Upper lobe of left lung (tissue), 6 donors: ENCODE results near the gene PKD2L1. TPM values are rescaled to one million over a fixed set of nuclear protein-coding genes. Genes with fewer than 3 reads are reported as not detected.

Source experiments
- ATAC-seq, 2 donors: fragments of 200-7000 bp; cut with Tn5 transposase; one replicate each; pipeline ENCODE4 v1.9.1; 2022; ENCODE audit warnings: mild to moderate bottlenecking in 2 of 2, moderate library complexity in 2 of 2; ENCODE audit not compliant: low FRiP score in 2 of 2
- DNase-seq, 2 donors: peaks; one replicate each; pipeline ENCODE4 v3.0.0-alpha.2; 2019 to 2020
- H3K27ac ChIP-seq, 4 donors: fragments of 200-600 bp; sonication (generic); one replicate each; pipeline ENCODE4 v1.5.1; 2016 to 2019
- H3K27me3 ChIP-seq, 4 donors: fragments of 200-600 bp; sonication (generic); one replicate each; pipeline ENCODE4 v1.5.1; 2017 to 2019
- H3K36me3 ChIP-seq, 4 donors: fragments of 200-600 bp; sonication (generic); one replicate each; pipeline ENCODE4 v1.5.1; 2016 to 2019
- H3K4me1 ChIP-seq, 4 donors: fragments of 200-600 bp; sonication (generic); one replicate each; pipeline ENCODE4 v1.5.1; 2018 to 2019
- H3K4me3 ChIP-seq, 4 donors: fragments of 200-600 bp; sonication (generic); one replicate each; pipeline ENCODE4 v1.5.1; 2017 to 2019; ENCODE audit warnings: mild to moderate bottlenecking in 2 of 4, moderate library complexity in 1 of 4
- H3K9me3 ChIP-seq, 4 donors: fragments of 200-600 bp; sonication (generic); one replicate each; pipeline ENCODE4 v1.5.1; 2018 to 2019
- EP300 ChIP-seq, 4 donors: sonication (generic); formaldehyde crosslinking; IDR thresholded peaks; one replicate each; pipeline ENCODE4 v1.5.1; 2017; ENCODE audit warnings: antibody characterized with exemption in 4 of 4, control low read depth in 2 of 4
- POLR2A ChIP-seq, 4 donors: fragments of 450-650 bp; IDR thresholded peaks; one replicate each; pipeline ENCODE4 v1.5.1; 2016 to 2017; ENCODE audit warnings: antibody characterized with exemption in 4 of 4, mild to moderate bottlenecking in 2 of 4
- POLR2AphosphoS5 ChIP-seq, 2 donors: sonication (generic); formaldehyde crosslinking; IDR thresholded peaks; one replicate each; pipeline ENCODE4 v1.5.1; 2017; ENCODE audit warnings: antibody characterized with exemption in 2 of 2
- WGBS, 2 donors: methylation state at CpG; one replicate each; pipeline ENCODE4 v1.1.5; 2017 to 2018; 5-methylcytosine and 5-hydroxymethylcytosine counted together
- total RNA-seq, 6 donors: library from RNA; depleted of rRNA in 4 of 6; stranded (reverse); fragments of >200 nt in 4 of 6; gene quantifications; one replicate each; pipeline versions ENCODE4 v1.1.0 to v1.2.1, GENCODE V29; 2016 to 2021
- TF ChIP-seq, protein P1 (sequence below), 6 experiments: fragments of 450-650 bp in 4 of 6; fragments of 200-600 bp in 2 of 6; sonication (generic) in 2 of 6; IDR thresholded peaks; one replicate each; pipeline ENCODE4 v1.5.1; 2016 to 2019; ENCODE audit warnings: antibody characterized with exemption in 6 of 6
- donor health status: DM: no; HTN: no; CAD: no; lungs with moderate emphysema.
- donor health status: DM: no; HTN: yes; CAD: no; lungs with severe emphysema.

The PKD2L1 gene
- total RNA-seq, 6 donors from 2014 or later = 0.61 to 8.4 (median 2.0) TPM

DNA sequence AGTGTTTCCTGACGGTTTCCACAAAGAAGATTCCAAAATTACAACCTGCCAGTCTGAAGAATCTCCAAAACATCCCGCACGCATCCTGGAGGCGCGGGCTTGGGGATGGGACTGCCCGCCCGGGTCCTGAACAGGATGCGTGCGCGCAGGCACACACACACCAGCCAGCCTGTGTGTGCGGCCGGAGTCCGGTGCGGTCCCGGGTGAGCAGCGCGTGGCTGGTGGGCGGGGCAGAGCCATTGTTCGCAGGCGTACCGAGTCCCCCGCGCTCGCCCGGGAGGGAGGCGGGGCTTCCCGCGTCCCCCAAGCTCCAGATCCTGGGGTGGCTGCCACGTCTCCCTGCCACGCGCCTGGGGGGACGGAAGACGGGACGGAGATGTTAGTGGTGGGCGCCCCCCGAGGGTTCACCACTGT lies 16.3 kb upstream of the PKD2L1 start:
- H3K9me3 ChIP-seq = no peaks in the 10 kb centered on the region
- 0% methylated on average over 1 to 14 of the region's 36 CpGs for WGBS, 2 donors
- H3K27me3 ChIP-seq = no peaks in the 10 kb centered on the region
- H3K27ac ChIP-seq = peak overlapping the region; percentile 23 to 93 (median 60)
- H3K4me3 ChIP-seq = peak overlapping the region; percentile 53 to 75 (median 74)
- ATAC-seq (peak; percentile 74 to 81), DNase-seq (peak; percentile 76 to 93)
- TF ChIP-seq EP300 (IDR thresholded peaks at IDR 0.05) (no peak), POLR2AphosphoS5 (IDR thresholded peaks at IDR 0.05) (peak in 1 of 2 donors; percentile 10)
- H3K36me3 ChIP-seq = peaks cover 0 to 8% (median 0%) of the 10 kb centered on the region in 4 donors
- peaks cover 14 to 46% (median 18%) of the 10 kb centered on the region in 4 donors for H3K4me1 ChIP-seq

DNA sequence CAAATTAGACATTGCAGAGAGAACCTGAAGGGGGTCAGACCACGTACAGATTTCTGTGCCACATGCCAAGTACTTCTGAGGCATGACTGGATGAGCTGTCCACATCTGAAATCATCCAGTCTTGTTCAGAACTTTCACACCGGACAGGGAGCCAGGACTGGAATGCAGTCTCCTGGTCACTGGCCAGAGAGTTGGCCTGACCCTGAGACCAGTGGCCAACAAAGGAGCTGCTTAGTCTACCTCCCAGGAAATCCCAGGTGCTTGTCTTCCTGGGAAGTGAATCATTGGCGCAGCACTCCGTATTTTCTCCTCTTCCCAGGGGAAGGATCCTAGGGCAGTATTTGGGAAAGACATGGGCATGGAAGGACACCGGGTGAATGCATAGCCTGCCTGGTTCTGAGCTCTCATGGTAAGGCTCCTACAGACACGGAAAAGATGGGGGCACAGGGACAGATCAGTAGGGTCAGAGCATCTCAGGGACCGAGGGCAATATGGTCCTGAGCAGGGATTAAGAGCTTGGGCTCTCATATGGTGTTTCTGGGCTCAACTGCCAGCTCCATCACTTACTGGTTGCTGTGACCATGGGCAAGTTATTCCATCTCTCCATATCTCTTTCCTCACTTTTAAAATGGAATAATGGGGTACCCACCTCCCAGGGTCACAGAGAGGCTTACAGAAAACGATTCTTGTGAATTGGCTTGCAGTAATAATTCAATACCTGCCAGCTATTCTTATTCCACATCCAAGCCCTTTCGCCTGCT lies 15.7 kb upstream of the PKD2L1 start:
- 62 to 66% methylated on average over 9 of the region's 9 CpGs for WGBS, 2 donors
- peaks cover 14 to 40% (median 16%) of the 10 kb centered on the region in 4 donors for H3K4me1 ChIP-seq
- H3K27ac ChIP-seq = peak overlapping the region in 2 of 4 donors; percentile 92 to 93
- H3K9me3 ChIP-seq = no peaks in the 10 kb centered on the region
- no peak for TF ChIP-seq EP300 (IDR thresholded peaks at IDR 0.05)
- peak in 1 of 2 donors; percentile 52 for DNase-seq
- peak overlapping the region in 3 of 4 donors; percentile 73 to 75 (median 74) for H3K4me3 ChIP-seq
- no peaks in the 10 kb centered on the region for H3K27me3 ChIP-seq
- peaks cover 0 to 8% (median 0%) of the 10 kb centered on the region in 4 donors for H3K36me3 ChIP-seq
- ATAC-seq = no peak

DNA sequence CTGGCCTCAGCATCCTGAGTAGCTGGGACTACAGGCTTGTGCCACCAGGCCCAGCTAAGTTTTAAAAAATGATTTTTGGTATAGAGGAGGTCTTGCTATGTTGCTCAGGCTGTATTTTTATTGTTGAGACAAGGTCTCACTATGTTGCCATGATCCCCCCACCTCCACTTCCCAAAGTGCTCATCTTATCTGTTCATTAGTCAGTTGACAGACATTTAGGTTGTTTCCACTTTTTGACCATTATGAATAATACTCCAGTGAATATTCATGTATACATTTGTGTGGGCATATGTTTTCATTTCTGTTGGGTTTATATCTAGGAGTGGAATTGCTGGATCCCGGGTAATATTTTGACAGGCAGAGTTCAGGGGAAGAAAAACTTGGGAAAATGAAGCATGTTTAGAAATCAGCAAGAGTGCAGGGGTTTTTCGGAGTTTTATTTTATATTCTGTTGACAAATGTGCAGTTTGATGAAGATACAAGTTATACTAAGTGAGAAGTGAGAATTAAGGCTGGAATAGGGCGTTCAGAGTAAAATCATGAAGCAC lies 14.3 kb upstream of the PKD2L1 start:
- Histone ChIP-seq H3K9me3 (no peaks in the 10 kb centered on the region), H3K4me3 (no peak overlapping the region), H3K4me1 (peaks cover 12 to 37% (median 15%) of the 10 kb centered on the region in 4 donors), H3K27ac (no peak overlapping the region), H3K36me3 (peaks cover 0 to 4% (median 0%) of the 10 kb centered on the region in 4 donors), H3K27me3 (no peaks in the 10 kb centered on the region)
- TF ChIP-seq POLR2A (IDR thresholded peaks at IDR 0.05) (no peak), EP300 (IDR thresholded peaks at IDR 0.05) (no peak), POLR2AphosphoS5 (IDR thresholded peaks at IDR 0.05) (no peak)
- TF ChIP-seq, protein P1, sequence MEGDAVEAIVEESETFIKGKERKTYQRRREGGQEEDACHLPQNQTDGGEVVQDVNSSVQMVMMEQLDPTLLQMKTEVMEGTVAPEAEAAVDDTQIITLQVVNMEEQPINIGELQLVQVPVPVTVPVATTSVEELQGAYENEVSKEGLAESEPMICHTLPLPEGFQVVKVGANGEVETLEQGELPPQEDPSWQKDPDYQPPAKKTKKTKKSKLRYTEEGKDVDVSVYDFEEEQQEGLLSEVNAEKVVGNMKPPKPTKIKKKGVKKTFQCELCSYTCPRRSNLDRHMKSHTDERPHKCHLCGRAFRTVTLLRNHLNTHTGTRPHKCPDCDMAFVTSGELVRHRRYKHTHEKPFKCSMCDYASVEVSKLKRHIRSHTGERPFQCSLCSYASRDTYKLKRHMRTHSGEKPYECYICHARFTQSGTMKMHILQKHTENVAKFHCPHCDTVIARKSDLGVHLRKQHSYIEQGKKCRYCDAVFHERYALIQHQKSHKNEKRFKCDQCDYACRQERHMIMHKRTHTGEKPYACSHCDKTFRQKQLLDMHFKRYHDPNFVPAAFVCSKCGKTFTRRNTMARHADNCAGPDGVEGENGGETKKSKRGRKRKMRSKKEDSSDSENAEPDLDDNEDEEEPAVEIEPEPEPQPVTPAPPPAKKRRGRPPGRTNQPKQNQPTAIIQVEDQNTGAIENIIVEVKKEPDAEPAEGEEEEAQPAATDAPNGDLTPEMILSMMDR (IDR thresholded peaks at IDR 0.05) = no peak
- DNase-seq = no peak
- ATAC-seq = no peak
- WGBS, 2 donors = 73 to 82% methylated on average over 3 of the region's 3 CpGs

DNA sequence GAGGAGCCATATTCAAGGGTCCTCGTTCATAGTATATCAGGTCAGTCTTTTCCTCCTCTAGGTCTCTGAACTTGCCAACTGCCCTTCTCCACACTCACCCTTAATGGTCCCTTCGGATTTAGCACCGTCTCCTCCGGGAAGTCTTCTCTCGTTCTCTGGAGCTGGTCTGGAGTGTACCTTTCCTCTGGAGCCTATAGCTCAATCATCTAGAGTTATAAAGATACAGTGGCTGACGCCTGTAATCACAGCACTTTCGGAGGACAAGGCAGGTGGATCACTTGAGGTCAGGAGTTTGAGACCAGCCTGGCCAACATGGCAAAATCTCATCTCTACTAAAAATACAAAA lies 12.6 kb upstream of the PKD2L1 start:
- H3K9me3 ChIP-seq = no peaks in the 10 kb centered on the region
- H3K36me3 ChIP-seq = no peaks in the 10 kb centered on the region
- DNase-seq (no peak), ATAC-seq (no peak)
- H3K4me1 ChIP-seq = peaks cover 8 to 31% (median 10%) of the 10 kb centered on the region in 4 donors
- no peak overlapping the region for H3K4me3 ChIP-seq
- WGBS, 2 donors = 79 to 83% methylated on average over 7 of the region's 7 CpGs
- H3K27ac ChIP-seq = no peak overlapping the region
- no peaks in the 10 kb centered on the region for H3K27me3 ChIP-seq
- TF ChIP-seq EP300 (IDR thresholded peaks at IDR 0.05) (no peak), POLR2A (IDR thresholded peaks at IDR 0.05) (no peak), POLR2AphosphoS5 (IDR thresholded peaks at IDR 0.05) (no peak)
- TF ChIP-seq, protein P1 (IDR thresholded peaks at IDR 0.05) = no peak

DNA sequence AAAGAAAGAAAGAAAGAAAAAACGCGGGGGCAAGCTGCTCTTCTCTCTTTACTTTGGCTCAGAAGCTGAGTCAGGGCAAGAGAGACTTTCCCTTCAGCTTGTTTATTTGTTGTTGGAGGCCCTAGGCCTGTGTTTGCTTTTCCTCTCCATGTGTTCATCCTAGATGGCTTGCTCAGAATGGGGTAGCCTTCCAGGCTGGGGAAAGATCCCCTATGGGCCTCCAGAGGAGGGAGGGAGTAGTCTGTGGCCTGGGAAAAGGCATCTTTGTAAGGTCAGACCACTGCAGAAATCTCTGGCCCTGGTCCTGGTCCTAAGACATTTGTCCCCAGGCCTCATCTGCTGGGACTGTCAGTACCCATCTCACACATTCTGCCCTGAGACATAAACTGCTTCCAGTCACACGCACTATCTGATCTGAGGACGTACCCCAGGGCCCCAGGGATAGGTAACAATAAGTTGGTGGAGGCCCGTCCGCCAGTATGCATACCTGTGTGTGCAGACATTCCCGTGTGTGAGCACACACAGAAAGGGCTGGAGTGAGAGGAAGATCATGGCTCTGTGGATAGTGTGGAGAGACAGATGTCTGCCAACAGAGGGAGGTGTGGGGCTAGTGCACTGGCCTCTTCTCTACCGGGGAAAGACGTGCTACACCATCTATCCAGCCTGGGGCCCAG lies 12.1 kb upstream of the PKD2L1 start:
- no peak overlapping the region for H3K4me3 ChIP-seq
- DNase-seq = peak in 1 of 2 donors; percentile 74
- ATAC-seq = peak; percentile 54 to 71
- 49 to 52% methylated on average over 9 of the region's 9 CpGs for WGBS, 2 donors
- no peaks in the 10 kb centered on the region for H3K9me3 ChIP-seq
- no peak overlapping the region for H3K27ac ChIP-seq
- H3K4me1 ChIP-seq = peaks cover 4 to 26% (median 9%) of the 10 kb centered on the region in 4 donors
- no peaks in the 10 kb centered on the region for H3K36me3 ChIP-seq
- TF ChIP-seq POLR2A (IDR thresholded peaks at IDR 0.05) (no peak), POLR2AphosphoS5 (IDR thresholded peaks at IDR 0.05) (no peak)
- TF ChIP-seq, protein P1 (IDR thresholded peaks at IDR 0.05) = peak; percentile 40 to 76 (median 64)
- H3K27me3 ChIP-seq = no peaks in the 10 kb centered on the region
